Bronchial epithelial cell (primary cell): ENCODE measurements around the gene SETD1B. TPM values are rescaled to one million over a fixed set of nuclear protein-coding genes. Genes with fewer than 3 reads are reported as not detected.
"Not testable (repeated sequence)": the region's sequence is repeated elsewhere in the genome, so short reads cannot be mapped to it uniquely, and the experiment has no call there.

Experiments used
- DNase-seq: peaks from one replicate; pipeline ENCODE4 v3.0.0-alpha.2; 2010; ENCODE audit warnings: low read depth
- FAIRE-seq: peaks from 2 replicates; lab custom pipeline; 2011; peaks lifted over from hg19 to GRCh38; lab: Jason Lieb, UNC
- H3K27me3 ChIP-seq: 2 replicates; pipeline ENCODE4 v1.5.1; 2011; ENCODE audit warnings: low read length; ENCODE audit not compliant: control insufficient read depth, insufficient read depth
- H3K36me3 ChIP-seq: 2 replicates; pipeline ENCODE4 v1.5.1; 2011; ENCODE audit warnings: low read length; ENCODE audit not compliant: control insufficient read depth, insufficient read depth
- H3K4me3 ChIP-seq: 2 replicates; pipeline ENCODE4 v1.5.1; 2011; ENCODE audit warnings: mild to moderate bottlenecking, low read depth, low read length, control low read depth
- CTCF ChIP-seq: IDR thresholded peaks from 2 replicates; pipeline ENCODE4 v1.5.1; 2011; ENCODE audit warnings: mild to moderate bottlenecking, moderate library complexity, low read length, control low read depth, inconsistent platforms; ENCODE audit not compliant: insufficient read depth, severe bottlenecking
- total RNA-seq: library from RNA; depleted of rRNA; stranded (reverse); fragments of >200 nt; gene quantifications from 2 replicates; pipeline ENCODE4 v1.2.1, GENCODE V29; 2014

Gene SETD1B
- total RNA-seq, 1 donor from 2014 or later, result 1.8 TPM

- H3K4me3 ChIP-seq, result no peak overlapping the region
- no peak for TF ChIP-seq CTCF
- H3K36me3 ChIP-seq, result no peaks in the 10 kb centered on the region
- DNase-seq (no peak), FAIRE-seq (no peak)
- no peaks in the 10 kb centered on the region for H3K27me3 ChIP-seq
Measured at GRCh38 chr12:121871467-121871866, 67.7 kb downstream of the SETD1B start.

- DNase-seq, result peak; percentile 95
- no peak for TF ChIP-seq CTCF
- peak; percentile 52 for FAIRE-seq
- no peaks in the 10 kb centered on the region for H3K36me3 ChIP-seq
- no peak overlapping the region for H3K4me3 ChIP-seq
- H3K27me3 ChIP-seq, result no peaks in the 10 kb centered on the region
Measured at GRCh38 chr12:121872546-121873215, 68.9 kb downstream of the SETD1B start.

- Histone ChIP-seq H3K36me3 (no peaks in the 10 kb centered on the region), H3K4me3 (no peak overlapping the region), H3K27me3 (no peaks in the 10 kb centered on the region)
- DNase-seq, result no peak
- TF ChIP-seq CTCF, result no peak
- no peak for FAIRE-seq
Measured at GRCh38 chr12:121873216-121873569, 69.4 kb downstream of the SETD1B start.

GRCh38 chr12:121874071-121874470, 70.3 kb downstream of the SETD1B start:
- FAIRE-seq, result no peak

GRCh38 chr12:121875582-121875981, 71.8 kb downstream of the SETD1B start:
- no peak for FAIRE-seq
- no peak for TF ChIP-seq CTCF
- Histone ChIP-seq H3K36me3 (no peaks in the 10 kb centered on the region), H3K27me3 (no peaks in the 10 kb centered on the region), H3K4me3 (no peak overlapping the region)
- no peak for DNase-seq

More at GRCh38 chr12:121874071-121874470, 70.3 kb downstream of the SETD1B start:
- no peaks in the 10 kb centered on the region for H3K36me3 ChIP-seq
- no peak overlapping the region for H3K4me3 ChIP-seq
- no peak for DNase-seq
- TF ChIP-seq CTCF, result no peak
- no peaks in the 10 kb centered on the region for H3K27me3 ChIP-seq

GRCh38 chr12:121876080-121876447, 72.3 kb downstream of the SETD1B start:
- not testable (repeated sequence) for DNase-seq, H3K36me3 ChIP-seq, H3K4me3 ChIP-seq, FAIRE-seq, H3K27me3 ChIP-seq

Other genes starting within 250 kb of the SETD1B start
- 14.2 and 18.7 TPM in 2 replicates for gene KDM2B, start 223.0 kb upstream of the SETD1B start, total RNA-seq
- 8.7 and 11.1 TPM in 2 replicates for gene ORAI1, start 177.5 kb upstream of the SETD1B start, total RNA-seq
- 0.79 and 1.7 TPM in 2 replicates for gene MORN3, start 134.4 kb upstream of the SETD1B start, total RNA-seq
- gene TMEM120B, start 91.3 kb upstream of the SETD1B start, total RNA-seq, result 4.7 and 9.7 TPM in 2 replicates
- gene RHOF, start 10.3 kb upstream of the SETD1B start, total RNA-seq, result 15.5 and 27.7 TPM in 2 replicates
- gene HPD, start 54.9 kb downstream of the SETD1B start, total RNA-seq, result 0.79 TPM in 1 of 2 replicates, not detected in the other
- gene PSMD9, start 84.8 kb downstream of the SETD1B start, total RNA-seq, result 85.3 and 126 TPM in 2 replicates
- 13.7 and 13.8 TPM in 2 replicates for gene CFAP251, start 114.6 kb downstream of the SETD1B start, total RNA-seq
- 16.3 and 17.1 TPM in 2 replicates for gene BCL7A, start 217.9 kb downstream of the SETD1B start, total RNA-seq